ENCODE results near the gene SLC12A7.

SLC12A7 gene

GRCh38 chr5:1111727-1112289 is at the start of gene SLC12A7:
TSS of gene SLC12A7 (minus strand) at chr5:1112063. CDS start at chr5:1111991, 72 bp downstream.
- in situ Hi-C loops (cut with HindIII; ENCODE audit: low sequenced_read_pairs) = loop anchor here (10.0 kb wide), 1 partner anchor 67 kb away; no protein-coding TSS in a partner anchor

- in situ Hi-C loops (cut with HindIII; ENCODE audit: low sequenced_read_pairs) = loop anchor here (25.0 kb wide), 1 partner anchor 224 kb away; no protein-coding TSS in a partner anchor
These were observed 49.4 kb upstream of the SLC12A7 start for GRCh38 chr5:1161108-1161832.

- in situ Hi-C loops (cut with HindIII; ENCODE audit: low sequenced_read_pairs) = loop anchor here (10.0 to 25.0 kb wide), 2 partner anchors 115 to 223 kb away; no protein-coding TSS in a partner anchor
These were observed 48.0 kb upstream of the SLC12A7 start for GRCh38 chr5:1159774-1160406.

- in situ Hi-C loops (cut with HindIII; ENCODE audit: low sequenced_read_pairs) = loop anchor here (10.0 to 25.0 kb wide), 2 partner anchors 115 to 222 kb away; no protein-coding TSS in a partner anchor
These were observed 47.4 kb upstream of the SLC12A7 start for GRCh38 chr5:1159341-1159675.

GRCh38 chr5:1158647-1159340 is 46.9 kb upstream of the SLC12A7 start:
- in situ Hi-C loops (cut with HindIII; ENCODE audit: low sequenced_read_pairs) = loop anchor here (10.0 to 25.0 kb wide), 2 partner anchors 114 to 221 kb away; no protein-coding TSS in a partner anchor

GRCh38 chr5:1157461-1157986 is 45.7 kb upstream of the SLC12A7 start:
- in situ Hi-C loops (cut with HindIII; ENCODE audit: low sequenced_read_pairs) = loop anchor here (10.0 to 25.0 kb wide), 2 partner anchors 113 to 220 kb away; no protein-coding TSS in a partner anchor

- in situ Hi-C loops (cut with HindIII; ENCODE audit: low sequenced_read_pairs) = loop anchor here (10.0 to 25.0 kb wide), 2 partner anchors 112 to 220 kb away; no protein-coding TSS in a partner anchor
These were observed 45.0 kb upstream of the SLC12A7 start for GRCh38 chr5:1156754-1157460.

- in situ Hi-C loops (cut with HindIII; ENCODE audit: low sequenced_read_pairs) = loop anchor here (10.0 to 25.0 kb wide), 2 partner anchors 111 to 219 kb away; no protein-coding TSS in a partner anchor
These were observed 44.3 kb upstream of the SLC12A7 start for GRCh38 chr5:1156033-1156753.

- in situ Hi-C loops (cut with HindIII; ENCODE audit: low sequenced_read_pairs) = loop anchor here (10.0 to 25.0 kb wide), 2 partner anchors 111 to 218 kb away; no protein-coding TSS in a partner anchor
These were observed 43.5 kb upstream of the SLC12A7 start for GRCh38 chr5:1155191-1156032.

- in situ Hi-C loops (cut with HindIII; ENCODE audit: low sequenced_read_pairs) = loop anchor here (5.0 to 25.0 kb wide), 3 partner anchors 34 to 216 kb away; no protein-coding TSS in a partner anchor
These were observed 41.6 kb upstream of the SLC12A7 start for GRCh38 chr5:1153428-1153827.

GRCh38 chr5:1152771-1153282 is 41.0 kb upstream of the SLC12A7 start:
- in situ Hi-C loops (cut with HindIII; ENCODE audit: low sequenced_read_pairs) = loop anchor here (5.0 to 25.0 kb wide), 3 partner anchors 34 to 216 kb away; no protein-coding TSS in a partner anchor

- in situ Hi-C loops (cut with HindIII; ENCODE audit: low sequenced_read_pairs) = loop anchor here (5.0 to 25.0 kb wide), 3 partner anchors 35 to 215 kb away; no protein-coding TSS in a partner anchor
These were observed 40.3 kb upstream of the SLC12A7 start for GRCh38 chr5:1152156-1152555.

GRCh38 chr5:1151316-1151715 is 39.5 kb upstream of the SLC12A7 start:
- in situ Hi-C loops (cut with HindIII; ENCODE audit: low sequenced_read_pairs) = loop anchor here (5.0 to 25.0 kb wide), 3 partner anchors 36 to 214 kb away; no protein-coding TSS in a partner anchor

GRCh38 chr5:1150866-1151265 is 39.0 kb upstream of the SLC12A7 start:
- in situ Hi-C loops (cut with HindIII; ENCODE audit: low sequenced_read_pairs) = loop anchor here (5.0 to 25.0 kb wide), 3 partner anchors 36 to 214 kb away; no protein-coding TSS in a partner anchor

GRCh38 chr5:1144638-1145396 is 33.0 kb upstream of the SLC12A7 start:
- in situ Hi-C loops (cut with HindIII; ENCODE audit: low sequenced_read_pairs) = no loop called here

- in situ Hi-C loops (cut with HindIII; ENCODE audit: low sequenced_read_pairs) = no loop called here
These were observed 32.2 kb upstream of the SLC12A7 start for GRCh38 chr5:1144089-1144488.

GRCh38 chr5:1143670-1143951 is 31.7 kb upstream of the SLC12A7 start:
- in situ Hi-C loops (cut with HindIII; ENCODE audit: low sequenced_read_pairs) = no loop called here
